Transverse colon (tissue), 4 donors: ENCODE measurements around the gene HIP1.

Source experiments
- EP300 ChIP-seq: sonication (generic); formaldehyde crosslinking; IDR thresholded peaks from one replicate; pipeline ENCODE4 v1.6.1; 2017; ENCODE audit warnings: antibody characterized with exemption, low read depth
- POLR2A ChIP-seq: fragments of 450-650 bp; IDR thresholded peaks from one replicate; pipeline ENCODE4 v1.6.1; 2016; ENCODE audit warnings: antibody characterized with exemption, mild to moderate bottlenecking, moderate library complexity
- POLR2AphosphoS5 ChIP-seq, 3 donors: sonication (generic); formaldehyde crosslinking; IDR thresholded peaks; one replicate each; pipeline ENCODE4 v1.6.1; 2016; ENCODE audit warnings: antibody characterized with exemption in 3 of 3
- TF ChIP-seq, protein P1 (sequence below), 5 experiments: fragments of 200-600 bp in 3 of 5; fragments of 450-650 bp in 2 of 5; sonication (generic) in 3 of 5; IDR thresholded peaks; 1 replicate in 2 of 5; 2 replicates in 3 of 5; pipeline ENCODE4 v1.5.1; 2016 to 2017; ENCODE audit warnings: antibody characterized with exemption in 5 of 5, inconsistent platforms in 3 of 5, mild to moderate bottlenecking in 2 of 5, moderate library complexity in 1 of 5

DNA sequence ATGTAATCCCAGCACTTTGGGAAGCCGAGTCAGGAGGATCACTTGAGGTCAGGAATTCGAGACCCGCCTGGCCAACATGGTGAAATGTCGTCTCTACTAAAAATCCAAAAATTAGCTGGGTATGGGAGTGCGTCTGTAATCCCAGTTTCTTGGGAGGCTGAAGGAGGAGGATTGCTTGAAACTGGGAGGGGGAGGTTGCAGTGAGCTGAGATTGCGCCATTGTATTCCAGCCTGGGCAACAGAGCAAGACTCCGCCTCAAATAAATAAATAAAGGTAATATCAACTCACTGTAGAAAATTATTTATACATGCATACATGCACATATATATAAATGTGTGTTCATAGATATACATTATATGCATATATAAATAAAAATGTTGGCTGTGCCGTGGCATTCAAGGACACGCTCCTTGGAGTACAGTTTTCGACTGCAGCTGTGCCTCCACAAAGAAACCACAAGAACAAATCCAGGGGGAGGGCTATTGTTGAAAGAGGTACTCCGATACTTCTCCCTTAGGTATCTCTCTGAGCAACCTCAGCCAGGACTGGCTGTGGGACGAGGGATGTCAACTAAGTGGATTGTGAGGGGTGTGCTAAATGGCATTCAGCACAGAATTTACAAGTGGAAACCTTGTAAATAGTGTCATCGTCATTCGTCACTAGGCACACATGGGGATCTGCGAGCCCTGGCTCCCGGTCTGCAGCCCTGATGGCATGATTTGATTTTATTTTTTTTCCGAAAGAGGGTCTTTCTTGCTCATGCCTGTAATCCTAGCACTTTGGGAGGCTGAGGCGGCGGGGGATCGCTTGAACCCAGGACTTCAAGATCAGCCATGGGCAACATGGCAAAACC is 49.3 kb downstream of the HIP1 start:
- TF ChIP-seq, protein P1, sequence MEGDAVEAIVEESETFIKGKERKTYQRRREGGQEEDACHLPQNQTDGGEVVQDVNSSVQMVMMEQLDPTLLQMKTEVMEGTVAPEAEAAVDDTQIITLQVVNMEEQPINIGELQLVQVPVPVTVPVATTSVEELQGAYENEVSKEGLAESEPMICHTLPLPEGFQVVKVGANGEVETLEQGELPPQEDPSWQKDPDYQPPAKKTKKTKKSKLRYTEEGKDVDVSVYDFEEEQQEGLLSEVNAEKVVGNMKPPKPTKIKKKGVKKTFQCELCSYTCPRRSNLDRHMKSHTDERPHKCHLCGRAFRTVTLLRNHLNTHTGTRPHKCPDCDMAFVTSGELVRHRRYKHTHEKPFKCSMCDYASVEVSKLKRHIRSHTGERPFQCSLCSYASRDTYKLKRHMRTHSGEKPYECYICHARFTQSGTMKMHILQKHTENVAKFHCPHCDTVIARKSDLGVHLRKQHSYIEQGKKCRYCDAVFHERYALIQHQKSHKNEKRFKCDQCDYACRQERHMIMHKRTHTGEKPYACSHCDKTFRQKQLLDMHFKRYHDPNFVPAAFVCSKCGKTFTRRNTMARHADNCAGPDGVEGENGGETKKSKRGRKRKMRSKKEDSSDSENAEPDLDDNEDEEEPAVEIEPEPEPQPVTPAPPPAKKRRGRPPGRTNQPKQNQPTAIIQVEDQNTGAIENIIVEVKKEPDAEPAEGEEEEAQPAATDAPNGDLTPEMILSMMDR (IDR thresholded peaks at IDR 0.05): no peak
- TF ChIP-seq POLR2A: no peak
- no peak for TF ChIP-seq EP300
- no peak for TF ChIP-seq POLR2AphosphoS5 (IDR thresholded peaks at IDR 0.05)
